H7 (cell line): Measurements from ENCODE around the gene ECPAS. TPM values are rescaled to one million over a fixed set of nuclear protein-coding genes. Genes with fewer than 3 reads are reported as not detected.

ENCODE experiments used
- total RNA-seq: library from RNA; depleted of rRNA; stranded (reverse); fragments of >200 nt; shearing (Covaris generic); gene quantifications from 2 replicates; pipeline ENCODE4 v1.2.3, GENCODE V29; 2014; rRNA removed

ECPAS gene
- total RNA-seq, 1 experiment from 2014 or later = 92.6 TPM

Other genes with a start within 250 kb of the ECPAS start
- gene OR2K2, start 154.2 kb downstream of the ECPAS start, total RNA-seq = not detected in 2 replicates
- 50.3 and 62.9 TPM in 2 replicates for gene ZNF483, start 40.8 kb upstream of the ECPAS start, total RNA-seq
- 91.2 and 199 TPM in 2 replicates for gene PTGR1, start 115.3 kb upstream of the ECPAS start, total RNA-seq
- gene DNAJC25, start 147.0 kb upstream of the ECPAS start, total RNA-seq = 6.1 and 10.3 TPM in 2 replicates
- gene GNG10, start 177.2 kb upstream of the ECPAS start, total RNA-seq = 27.7 and 30.1 TPM in 2 replicates